Pancreas (tissue), 10 donors: ENCODE measurements around the gene CEP95. TPM values are rescaled to one million over a fixed set of nuclear protein-coding genes. Genes with fewer than 3 reads are reported as not detected.

Experiments
- ATAC-seq, 4 donors: fragments of 200-7000 bp; cut with Tn5 transposase; one replicate each; pipeline versions ENCODE4 v1.8.0 to v1.9.1; 2020; ENCODE audit warnings: mild to moderate bottlenecking in 4 of 4, moderate library complexity in 4 of 4
- DNase-seq, 6 donors: peaks; one replicate each; pipeline ENCODE4 v3.0.0-alpha.2; 2020
- FAIRE-seq: peaks from 2 replicates; lab custom pipeline; 2012; peaks lifted over from hg19 to GRCh38; lab: Jason Lieb, UNC
- H3K27ac ChIP-seq, 4 donors: fragments of 200-600 bp; sonication (generic); 1 replicate in 3 of 4; 2 replicates in 1 of 4; pipeline versions ENCODE4 v1.5.0 to v1.8.0; 2020
- H3K27me3 ChIP-seq, 4 donors: fragments of 200-600 bp; one replicate each; pipeline ENCODE4 v1.8.0; 2021
- H3K36me3 ChIP-seq, 3 donors: fragments of 200-600 bp; sonication (generic) in 1 of 3; one replicate each; pipeline versions ENCODE4 v1.5.0 to v1.8.0; 2020 to 2021
- H3K4me1 ChIP-seq, 3 donors: fragments of 200-600 bp; one replicate each; pipeline ENCODE4 v1.8.0; 2021
- H3K4me3 ChIP-seq, 4 donors: fragments of 200-600 bp; sonication (generic) in 2 of 4; one replicate each; pipeline versions ENCODE4 v1.5.0 to v1.8.0; 2020 to 2021
- H3K9me3 ChIP-seq, 4 donors: fragments of 200-600 bp; one replicate each; pipeline ENCODE4 v1.8.0; 2021
- WGBS, 2 donors: extraction: QIAGEN DNeasy Blood & Tissue Kit; methylation state at CpG; one replicate each; pipeline ENCODE4 v1.1.7; 2013; 5-methylcytosine and 5-hydroxymethylcytosine counted together
- intact Hi-C, 3 donors: fragments of 100-400 bp; cut with DNase I; formaldehyde crosslinking; loops; one replicate each; pipeline versions ENCODE4 v1.11.1 to v1.14.2; 2022
- polyA plus RNA-seq, 2 donors: library from polyadenylated mRNA; stranded (reverse); fragments of 200-250 nt; gene quantifications; one replicate each; pipeline ENCODE4 v1.2.3, GENCODE V29; 2013
- total RNA-seq, 6 donors: library from RNA; stranded (reverse); fragmentation: NEBNext Ultra II Directional in 4 of 6; extraction: Animal tissue kit (Norgen Biotek cat#: 25700) in 4 of 6; gene quantifications; one replicate each; pipeline versions ENCODE4 v1.2.1 to v1.2.4, GENCODE V29; 2021 to 2023
- TF ChIP-seq, protein P1 (sequence below), 4 donors: fragments of 200-600 bp; sonication (generic) in 3 of 4; IDR thresholded peaks; one replicate each; pipeline versions ENCODE4 v1.5.0 to v1.8.0; 2021; ENCODE audit warnings: antibody characterized with exemption in 4 of 4
- donor health status: healthy with polysubstance abuse.
- donor health status: DM: no; HTN: no; CAD: no; lungs with moderate emphysema.
- donor health status: DM: no; HTN: no; CAD: no.
- donor health status: control.
- donor health status: control.
- donor health status: Bipolar disorder and iron deficiency.
- donor health status: DM: yes; HTN: yes; CAD: no.
- donor health status: DM: no; HTN: no; CAD: no.
- donor health status: DM: no; HTN: no; CAD: no.
- donor health status: DM: yes; HTN: yes; CAD: no.

CEP95 gene
- total and polyA plus RNA-seq, 8 donors, result 10.0 to 80.8 (median 21.7) TPM

DNA sequence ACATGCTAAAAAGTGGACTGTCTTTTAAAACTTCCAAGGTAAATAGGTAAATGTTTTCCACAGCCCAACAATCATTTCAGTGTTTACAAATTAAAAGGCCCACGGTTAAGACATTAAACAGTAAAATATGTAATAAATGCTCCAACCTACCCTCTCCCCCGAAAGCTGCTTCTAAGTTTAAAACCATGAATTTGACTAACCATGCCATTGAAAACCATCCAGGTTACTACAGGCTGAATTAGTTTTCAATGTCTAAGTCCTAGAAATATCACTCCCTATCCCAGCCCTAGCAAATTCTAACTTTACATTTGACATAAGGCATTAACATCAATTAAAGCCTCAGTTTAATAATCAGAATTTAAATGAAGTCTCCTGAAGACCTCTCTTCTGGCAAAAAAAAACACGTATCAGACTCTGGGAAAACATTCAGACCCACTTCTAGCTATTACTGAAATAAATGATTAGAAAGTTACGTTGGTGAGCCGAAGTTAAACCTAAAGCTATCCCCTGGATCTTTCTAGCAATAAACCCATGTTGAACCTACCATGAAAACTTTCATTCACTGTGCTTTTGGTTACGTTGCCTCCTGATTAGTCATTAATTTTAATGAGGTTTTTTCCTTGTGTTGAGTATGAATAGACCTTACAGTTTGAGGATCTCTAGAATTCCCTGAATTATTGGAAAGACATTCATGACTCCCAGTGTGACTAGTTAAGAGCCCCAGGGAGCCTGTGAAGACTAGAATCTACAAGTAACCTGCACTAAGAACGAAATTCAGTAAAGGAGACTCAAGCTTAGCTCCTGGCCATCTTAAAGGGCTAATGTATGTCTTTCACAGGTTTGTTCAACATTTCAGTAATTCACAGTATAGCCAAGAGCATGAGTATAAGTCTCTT lies 8.2 kb upstream of the CEP95 start:
- intact Hi-C loops, result loop anchor here in 1 of 3 donors (5.0 kb wide), 1 partner anchor 159 kb away; no protein-coding TSS in a partner anchor
- no peak overlapping the region for H3K27ac ChIP-seq

DNA sequence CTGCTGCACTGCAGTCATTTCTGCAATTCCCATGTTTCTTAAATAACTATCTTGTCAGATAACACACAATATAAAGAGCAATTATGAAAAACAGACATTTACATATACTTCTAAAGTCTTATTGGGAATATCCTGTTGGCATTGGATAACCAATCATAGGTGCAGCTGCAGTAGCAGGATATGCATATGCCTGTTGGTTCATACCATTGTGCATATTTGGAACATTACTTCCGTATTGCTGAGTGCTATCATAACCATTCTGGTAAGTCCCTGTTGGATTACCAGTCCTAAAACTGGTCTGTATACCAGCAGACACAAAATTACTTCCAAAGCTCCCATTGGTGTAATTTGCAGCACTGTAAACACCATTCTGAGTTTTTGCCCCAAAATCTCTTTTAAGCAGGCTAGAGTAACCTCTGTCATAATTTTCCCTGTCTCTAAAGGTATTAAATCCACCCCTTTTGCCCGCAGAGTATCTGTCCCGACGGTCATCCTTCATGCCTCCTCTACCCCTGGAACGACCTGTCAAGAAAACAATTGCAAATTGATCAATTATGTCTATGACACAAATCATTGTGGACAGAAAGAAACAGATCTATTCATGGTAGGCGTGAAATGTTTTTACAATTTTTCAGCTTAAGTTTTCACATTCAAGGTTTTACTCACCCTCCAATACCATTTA lies 6.8 kb upstream of the CEP95 start:
- no peak for FAIRE-seq
- no peak for ATAC-seq
- peaks cover 20 to 53% (median 38%) of the 10 kb centered on the region in 3 donors for H3K4me1 ChIP-seq
- peaks cover 15 to 53% (median 50%) of the 10 kb centered on the region in 3 donors for H3K36me3 ChIP-seq
- H3K4me3 ChIP-seq, result no peak overlapping the region
- WGBS, 2 donors, result 82 to 83% methylated on average over 6 of the region's 6 CpGs
- no peak for DNase-seq
- TF ChIP-seq, protein P1, sequence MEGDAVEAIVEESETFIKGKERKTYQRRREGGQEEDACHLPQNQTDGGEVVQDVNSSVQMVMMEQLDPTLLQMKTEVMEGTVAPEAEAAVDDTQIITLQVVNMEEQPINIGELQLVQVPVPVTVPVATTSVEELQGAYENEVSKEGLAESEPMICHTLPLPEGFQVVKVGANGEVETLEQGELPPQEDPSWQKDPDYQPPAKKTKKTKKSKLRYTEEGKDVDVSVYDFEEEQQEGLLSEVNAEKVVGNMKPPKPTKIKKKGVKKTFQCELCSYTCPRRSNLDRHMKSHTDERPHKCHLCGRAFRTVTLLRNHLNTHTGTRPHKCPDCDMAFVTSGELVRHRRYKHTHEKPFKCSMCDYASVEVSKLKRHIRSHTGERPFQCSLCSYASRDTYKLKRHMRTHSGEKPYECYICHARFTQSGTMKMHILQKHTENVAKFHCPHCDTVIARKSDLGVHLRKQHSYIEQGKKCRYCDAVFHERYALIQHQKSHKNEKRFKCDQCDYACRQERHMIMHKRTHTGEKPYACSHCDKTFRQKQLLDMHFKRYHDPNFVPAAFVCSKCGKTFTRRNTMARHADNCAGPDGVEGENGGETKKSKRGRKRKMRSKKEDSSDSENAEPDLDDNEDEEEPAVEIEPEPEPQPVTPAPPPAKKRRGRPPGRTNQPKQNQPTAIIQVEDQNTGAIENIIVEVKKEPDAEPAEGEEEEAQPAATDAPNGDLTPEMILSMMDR (IDR thresholded peaks at IDR 0.05), result no peak
- no peaks in the 10 kb centered on the region for H3K27me3 ChIP-seq
- intact Hi-C loops, result loop anchor here in 1 of 3 donors (5.0 kb wide), 1 partner anchor 157 kb away; no protein-coding TSS in a partner anchor
- no peak overlapping the region for H3K27ac ChIP-seq
- no peaks in the 10 kb centered on the region for H3K9me3 ChIP-seq

More for the DNA sequence above, 8.2 kb upstream of the CEP95 start:
- no peak for FAIRE-seq
- H3K36me3 ChIP-seq, result peaks cover 15 to 45% (median 45%) of the 10 kb centered on the region in 3 donors
- no peak for ATAC-seq
- WGBS, 2 donors, result 59 to 68% methylated on average over 7 of the region's 7 CpGs
- peaks cover 11 to 53% (median 31%) of the 10 kb centered on the region in 3 donors for H3K4me1 ChIP-seq
- DNase-seq, result no peak
- H3K27me3 ChIP-seq, result no peaks in the 10 kb centered on the region
- H3K9me3 ChIP-seq, result no peaks in the 10 kb centered on the region
- H3K4me3 ChIP-seq, result no peak overlapping the region
- TF ChIP-seq, protein P1 (IDR thresholded peaks at IDR 0.05), result no peak

DNA sequence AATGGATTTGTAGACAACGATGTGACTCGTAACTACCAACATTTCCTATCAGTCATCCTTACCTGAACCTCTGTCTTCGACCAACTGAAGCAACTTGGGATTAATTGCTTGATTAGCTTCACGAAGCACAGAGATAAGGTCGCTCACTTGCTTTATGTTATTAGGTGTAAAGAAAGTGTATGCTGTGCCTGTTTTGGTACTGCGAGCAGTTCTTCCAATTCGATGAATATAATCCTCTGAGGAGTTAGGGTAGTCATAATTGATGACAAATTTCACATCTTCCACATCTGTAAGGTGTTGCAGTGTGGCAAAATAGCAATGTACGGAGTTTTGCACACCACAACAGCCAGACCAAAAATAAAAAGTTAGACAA lies 6.3 kb upstream of the CEP95 start:
- H3K4me1 ChIP-seq, result peaks cover 20 to 48% (median 37%) of the 10 kb centered on the region in 3 donors

DNA sequence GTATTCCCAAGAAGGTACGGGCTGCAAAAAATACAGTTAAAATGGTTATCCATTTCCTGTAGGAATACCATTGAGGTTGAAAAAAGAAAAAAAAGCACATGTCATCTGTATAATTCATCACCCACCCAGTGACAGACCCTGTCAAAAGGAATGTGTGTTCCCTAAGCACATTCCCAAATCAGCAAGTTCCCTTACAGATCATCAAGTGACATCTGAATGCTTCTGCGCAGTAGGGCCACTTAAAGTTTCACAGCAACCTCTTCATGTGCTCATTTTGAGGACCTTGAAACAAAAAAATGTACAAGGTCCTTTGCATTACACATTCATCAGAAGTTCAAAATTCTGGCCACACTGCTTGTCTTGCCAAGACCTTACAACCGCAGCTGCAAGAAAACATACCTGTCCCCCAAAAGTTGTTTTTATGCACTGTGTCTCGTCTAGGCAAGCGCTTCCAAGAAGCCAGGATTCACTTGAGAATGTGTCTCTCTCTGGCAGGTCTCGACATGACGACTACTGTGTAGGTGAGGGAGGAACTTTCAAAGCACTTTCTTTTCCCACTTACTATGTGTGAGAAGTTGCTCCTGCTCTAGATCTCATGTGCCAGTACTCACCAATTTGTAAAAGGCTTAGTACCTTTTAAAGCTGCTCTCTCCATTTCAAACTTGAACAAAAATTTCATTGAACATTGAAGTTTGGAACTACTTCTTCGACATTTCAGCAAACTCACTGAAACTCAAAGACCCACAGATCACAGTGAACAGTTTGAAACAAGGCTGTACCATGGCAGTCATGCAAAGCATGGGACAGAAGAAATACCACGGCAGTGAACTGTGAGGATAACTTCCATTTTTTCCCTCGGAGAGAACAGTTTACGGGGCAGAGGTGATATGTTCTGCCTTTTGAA lies 5.7 kb upstream of the CEP95 start:
- TF ChIP-seq, protein P1 (IDR thresholded peaks at IDR 0.05), result no peak
- intact Hi-C loops, result no loop called here
- H3K4me3 ChIP-seq, result no peak overlapping the region
- H3K27ac ChIP-seq, result no peak overlapping the region
- peaks cover 20 to 44% (median 33%) of the 10 kb centered on the region in 3 donors for H3K4me1 ChIP-seq
- H3K36me3 ChIP-seq, result peaks cover 15 to 53% (median 50%) of the 10 kb centered on the region in 3 donors
- no peaks in the 10 kb centered on the region for H3K9me3 ChIP-seq
- ATAC-seq, result no peak
- H3K27me3 ChIP-seq, result no peaks in the 10 kb centered on the region
- FAIRE-seq, result no peak
- WGBS, 2 donors, result 78 to 90% methylated on average over 11 of the region's 11 CpGs
- DNase-seq, result no peak

More for the DNA sequence above, 6.3 kb upstream of the CEP95 start:
- no peak for FAIRE-seq
- H3K27me3 ChIP-seq, result no peaks in the 10 kb centered on the region
- H3K4me3 ChIP-seq, result no peak overlapping the region
- H3K27ac ChIP-seq, result no peak overlapping the region
- WGBS, 2 donors, result 77 to 82% methylated on average over 8 of the region's 8 CpGs
- no peaks in the 10 kb centered on the region for H3K9me3 ChIP-seq
- no peak for DNase-seq
- ATAC-seq, result no peak
- H3K36me3 ChIP-seq, result peaks cover 15 to 53% (median 50%) of the 10 kb centered on the region in 3 donors
- TF ChIP-seq, protein P1 (IDR thresholded peaks at IDR 0.05), result no peak
- intact Hi-C loops, result no loop called here
